H4 (cell line): ENCODE measurements around the gene SCN1B. TPM values are rescaled to one million over a fixed set of nuclear protein-coding genes. Genes with fewer than 3 reads are reported as not detected.

Source experiments
- DNase-seq: peaks from one replicate; pipeline ENCODE4 v3.0.0-alpha.2; 2015; ENCODE audit warnings: low spot score
- total RNA-seq: library from RNA; depleted of rRNA; stranded (reverse); fragments of >200 nt; shearing (Covaris generic); gene quantifications from 2 replicates; pipeline ENCODE4 v1.2.3, GENCODE V29; 2014; rRNA removed

SCN1B gene
- total RNA-seq, 1 experiment from 2014 or later, result 9.5 TPM

DNA sequence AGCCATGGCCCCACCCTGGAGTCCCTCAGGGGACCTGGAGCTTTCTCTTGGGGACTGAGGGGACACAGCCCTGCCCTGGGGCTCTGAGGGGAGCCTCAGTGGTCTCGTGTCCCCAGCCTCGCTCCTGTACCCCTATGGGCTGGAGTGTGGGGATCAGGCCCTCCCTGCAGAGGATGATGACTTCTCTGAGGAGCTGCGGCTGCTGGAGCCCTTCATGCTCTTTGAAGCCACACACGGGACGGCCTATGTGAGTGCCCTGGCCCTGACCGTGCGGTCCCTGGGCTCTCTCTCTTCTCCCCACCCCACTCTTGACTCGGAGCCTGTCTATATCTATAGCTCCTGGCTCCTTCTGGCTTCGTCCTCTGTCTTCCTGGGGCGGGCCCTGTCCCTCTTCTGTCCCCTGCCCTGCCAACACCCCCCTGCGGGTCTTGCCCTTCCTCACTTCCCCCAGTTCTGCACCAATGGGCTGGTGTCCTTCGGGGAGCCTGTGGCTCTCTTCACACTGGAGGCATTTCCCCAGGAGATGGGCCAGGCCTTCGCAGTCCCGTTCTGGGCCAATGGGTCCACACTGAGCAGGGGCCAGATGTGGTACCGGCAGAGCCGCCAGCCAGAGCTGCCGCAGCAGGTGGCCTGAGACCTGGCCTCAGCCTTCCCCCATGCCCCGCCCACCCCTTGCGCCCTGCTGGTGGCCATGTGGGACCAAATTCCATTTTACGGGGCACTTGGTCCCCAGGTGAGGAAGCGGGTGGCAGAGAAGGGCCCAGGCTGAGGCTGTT lies 44.3 kb downstream of the SCN1B start:
- DNase-seq, result no peak

DNA sequence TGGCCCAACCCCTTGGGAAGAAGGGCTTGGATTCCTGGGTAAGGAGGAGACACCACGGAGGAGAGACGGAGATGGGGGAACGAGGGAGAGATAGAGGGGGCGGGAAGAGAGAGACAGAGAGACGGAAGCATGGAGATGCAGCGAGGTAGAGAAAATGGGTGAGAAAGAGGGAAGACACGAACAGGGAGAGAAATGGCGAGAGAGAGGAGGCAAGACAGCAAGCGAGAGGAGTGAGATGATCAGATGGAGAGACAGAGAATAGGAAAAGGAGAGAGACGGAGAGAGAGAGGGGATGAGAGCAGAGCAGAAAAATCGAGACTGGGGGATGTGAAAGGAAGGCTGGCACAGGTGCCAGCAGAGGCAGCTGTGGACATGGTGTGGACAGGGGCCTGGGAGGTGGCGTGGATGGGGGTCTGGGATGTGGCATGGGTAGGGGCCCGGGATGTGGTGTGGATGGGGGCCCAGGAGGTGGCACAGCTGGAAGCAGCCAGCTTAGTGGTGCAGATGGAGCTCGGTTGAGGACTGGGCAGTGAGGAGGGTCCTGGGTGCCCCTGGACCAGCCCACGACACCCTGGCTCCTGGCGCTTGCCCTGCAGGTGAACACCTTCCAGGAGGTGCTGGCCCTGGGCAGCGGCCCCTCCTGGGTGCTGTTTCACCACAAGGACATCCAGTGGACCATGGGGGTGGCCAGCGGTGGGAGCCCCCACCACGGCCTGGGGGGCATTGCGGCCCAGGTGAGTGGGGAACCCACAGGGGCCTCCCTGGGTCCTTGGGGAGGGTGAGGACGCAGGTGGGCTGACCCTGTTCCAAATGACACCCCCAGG lies 45.1 kb downstream of the SCN1B start:
- no peak for DNase-seq

DNA sequence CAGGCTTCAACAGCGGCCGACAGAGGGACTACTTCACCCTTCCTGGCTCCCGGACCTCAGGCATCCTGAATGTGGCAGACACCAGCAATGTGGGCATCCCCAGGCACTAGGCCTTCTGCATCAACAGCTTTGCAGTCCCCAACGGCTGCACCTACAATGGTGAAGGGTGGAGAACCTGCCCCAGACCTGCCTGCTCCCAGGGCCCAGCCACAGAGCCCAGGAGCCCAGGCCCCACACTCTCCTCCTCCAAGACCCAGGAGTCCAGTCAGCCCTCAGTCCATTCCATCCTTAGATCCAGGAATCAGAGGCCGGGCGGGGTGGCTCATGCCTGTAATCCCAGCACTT lies 45.7 kb downstream of the SCN1B start:
- no peak for DNase-seq

DNA sequence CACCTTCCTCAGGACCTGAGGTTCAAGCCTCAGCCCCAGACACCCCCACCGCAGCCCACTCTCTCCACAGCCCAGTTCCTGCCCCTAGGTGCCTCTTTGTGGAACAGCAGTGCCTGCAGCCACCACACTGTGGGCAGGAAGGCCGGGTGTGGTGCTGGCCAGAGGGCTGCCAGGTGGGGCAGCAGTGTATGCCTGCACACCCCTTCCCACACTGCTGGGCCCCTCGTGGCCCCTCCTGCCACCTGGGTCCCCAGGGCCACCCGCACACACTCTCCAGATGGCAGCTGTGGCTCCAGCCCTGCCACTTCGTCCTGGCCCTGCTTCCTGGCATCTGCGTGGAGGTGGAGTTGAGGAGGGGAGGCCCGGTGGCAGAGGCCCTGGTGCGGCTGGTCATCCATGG lies 46.4 kb downstream of the SCN1B start:
- no peak for DNase-seq

DNA sequence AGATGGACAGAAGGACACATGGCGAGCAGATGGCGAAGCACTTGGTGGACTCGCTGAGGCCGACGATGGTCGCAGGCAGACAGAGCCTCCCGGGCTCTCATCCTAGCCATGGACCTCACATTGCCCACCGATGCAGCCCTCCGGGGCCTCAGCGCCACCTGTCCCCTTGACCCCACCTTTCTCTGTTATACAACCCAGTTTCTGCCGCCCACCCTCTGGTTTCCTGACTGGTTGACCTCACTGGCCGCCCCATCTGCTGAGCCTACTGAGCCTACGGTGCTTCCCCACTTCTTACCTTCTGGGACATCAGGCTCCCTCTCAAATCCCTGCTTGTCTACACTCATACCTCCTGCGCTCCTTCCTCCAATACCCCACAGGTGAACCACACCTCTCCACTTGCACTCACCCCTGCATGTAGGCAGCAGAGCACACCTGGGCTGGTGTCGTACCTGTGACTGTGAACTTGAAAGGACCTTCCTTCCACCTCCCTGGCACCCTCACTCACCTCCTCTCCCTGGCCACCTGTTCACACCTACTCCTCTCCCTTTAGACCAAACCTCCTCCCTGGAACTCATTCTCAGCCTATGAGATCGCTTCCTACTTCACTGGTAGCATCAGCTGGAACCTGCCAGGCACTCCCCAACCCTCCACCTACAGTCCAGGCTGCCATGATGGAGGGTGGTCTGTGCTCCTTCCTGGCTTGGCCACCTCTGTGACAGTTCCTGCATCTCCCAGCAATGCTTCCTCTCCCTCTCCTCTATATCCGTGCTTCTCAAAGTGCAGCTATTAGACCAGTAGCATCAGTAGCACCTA lies 47.3 kb downstream of the SCN1B start:
- no peak for DNase-seq

DNA sequence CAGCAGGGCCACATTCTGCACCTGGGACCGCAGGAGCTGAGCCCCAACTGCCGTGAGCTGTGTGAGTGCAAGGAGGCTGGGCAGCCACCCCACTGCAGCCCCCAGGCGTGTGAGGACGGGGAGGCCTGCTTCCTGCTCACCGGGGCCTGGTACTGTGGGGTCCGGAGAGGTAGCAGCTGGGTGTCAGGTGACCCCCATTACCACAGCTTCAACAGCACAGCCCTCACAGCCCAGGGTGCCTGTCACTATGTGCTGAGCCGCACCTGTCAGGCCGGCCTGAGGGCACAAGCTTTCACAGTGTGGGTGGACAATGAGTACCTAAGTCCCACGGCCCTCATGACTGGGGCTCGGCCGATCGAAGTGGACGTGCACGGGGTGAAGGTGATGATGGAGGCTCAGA lies 49.6 kb downstream of the SCN1B start:
- no peak for DNase-seq

DNA sequence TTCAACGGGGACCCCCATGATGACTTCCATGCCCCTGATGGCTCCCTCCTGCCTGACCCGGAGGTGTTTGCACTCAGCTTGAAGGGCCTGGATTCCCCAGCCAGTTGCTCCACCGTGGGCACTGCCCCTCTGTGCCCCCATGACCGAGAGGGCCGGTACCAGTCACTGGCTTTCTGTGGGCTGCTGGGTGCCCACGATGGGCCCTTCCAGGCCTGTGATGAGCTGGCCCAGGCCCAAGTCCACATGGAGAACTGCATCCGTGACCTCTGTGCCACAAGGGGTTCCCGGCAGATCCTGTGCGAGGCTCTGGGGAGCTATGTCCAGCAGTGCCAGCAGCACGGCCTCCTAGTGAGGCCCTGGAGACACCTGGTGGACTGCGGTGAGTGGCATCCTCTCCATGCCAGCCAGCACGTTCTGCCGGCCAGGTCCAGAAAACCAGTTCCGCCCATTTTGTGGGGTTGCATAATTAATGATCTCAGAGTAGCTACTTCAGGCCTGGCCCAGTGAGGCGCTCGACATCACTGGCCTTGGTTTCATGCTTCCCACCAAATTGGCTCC lies 50.4 kb downstream of the SCN1B start:
- DNase-seq, result no peak

DNA sequence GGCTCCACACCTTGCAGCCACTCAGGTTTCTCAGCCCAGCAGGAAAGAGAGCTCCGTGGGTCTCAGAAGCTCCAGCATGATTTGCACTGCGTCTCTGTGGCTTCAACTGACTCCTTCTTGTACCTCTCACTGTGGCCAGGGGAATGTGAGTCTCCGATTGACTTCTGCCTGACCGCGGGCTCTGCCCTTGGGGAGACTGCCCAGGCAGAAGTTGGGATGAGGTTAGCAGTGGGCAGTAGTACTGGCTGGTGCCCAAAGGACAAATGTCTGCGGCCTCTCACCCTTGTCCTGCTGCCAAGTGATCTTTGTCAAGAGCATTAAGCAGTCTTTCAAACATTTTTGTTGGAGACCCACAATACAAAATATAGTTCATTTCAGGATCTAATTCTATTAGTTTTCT lies 50.9 kb downstream of the SCN1B start:
- no peak for DNase-seq

DNA sequence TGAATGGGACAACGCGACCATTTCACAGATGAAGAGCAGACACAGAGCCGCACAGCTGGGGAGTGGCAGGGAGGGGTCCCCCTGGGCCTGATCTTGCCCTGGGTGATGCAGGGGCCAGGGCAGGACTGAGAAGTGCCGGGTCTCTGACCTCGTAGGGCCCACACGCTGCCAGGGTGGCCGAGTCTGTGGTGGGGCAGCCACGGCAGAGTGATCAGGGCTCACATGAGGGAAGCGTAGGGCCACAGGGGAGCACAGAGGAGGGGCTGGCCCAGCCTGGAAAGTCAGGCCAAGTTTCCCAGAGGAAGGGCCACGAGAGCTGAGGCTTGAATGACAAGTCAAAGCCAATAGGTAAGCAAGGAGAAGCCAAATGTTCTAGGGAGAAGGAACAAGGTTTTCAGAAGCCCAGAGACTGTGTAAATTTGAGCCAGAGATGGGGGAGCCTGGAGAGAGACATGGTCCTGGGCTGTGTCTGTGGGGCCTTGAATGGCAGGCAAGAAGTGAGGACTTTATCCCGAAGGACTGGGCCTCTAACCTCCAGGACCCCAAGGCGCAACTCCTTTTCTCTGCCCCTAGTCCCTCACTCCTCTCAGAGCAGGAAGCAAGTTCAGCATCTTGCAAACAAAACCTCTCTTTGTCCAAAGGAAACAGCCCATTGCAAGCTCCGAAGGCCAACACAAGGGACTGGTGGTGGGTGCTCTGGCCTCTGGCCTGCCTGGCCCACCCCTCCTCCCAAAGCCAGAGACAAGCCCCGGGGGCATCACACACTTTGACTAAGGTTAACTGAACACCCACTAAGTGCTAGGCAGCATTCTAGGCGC lies 53.6 kb downstream of the SCN1B start:
- no peak for DNase-seq

DNA sequence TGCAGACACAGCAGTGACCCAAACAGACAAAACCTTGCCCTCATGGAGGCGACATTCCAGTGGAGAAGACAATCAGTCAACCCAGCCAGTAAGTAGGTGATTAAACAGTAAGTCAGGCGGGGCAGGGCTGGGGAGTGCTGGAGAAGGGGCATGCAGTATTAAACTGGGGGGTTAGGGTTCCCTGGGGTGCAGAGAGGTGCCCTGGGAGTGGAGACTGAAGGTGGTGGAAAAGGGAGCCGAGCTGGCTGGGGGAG lies 54.2 kb downstream of the SCN1B start:
- DNase-seq, result no peak

DNA sequence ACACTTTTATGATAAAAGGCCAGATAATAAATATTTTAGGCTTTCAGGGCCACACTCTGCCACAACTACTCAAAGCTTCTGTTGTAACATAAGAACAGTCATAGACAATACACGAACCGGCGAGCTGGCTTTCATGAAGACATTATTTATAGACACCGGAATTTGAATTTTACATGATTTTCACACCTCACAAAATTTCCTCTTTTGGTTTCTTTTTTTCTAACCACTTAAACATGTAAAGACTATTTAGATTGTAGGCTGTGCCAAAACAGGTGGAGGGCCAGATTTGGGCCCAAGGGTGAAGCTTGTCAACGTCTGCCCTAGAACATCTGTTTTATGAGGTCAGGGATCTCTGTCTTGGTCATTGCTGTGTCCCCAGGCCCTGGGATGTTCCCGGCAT lies 55.7 kb downstream of the SCN1B start:
- no peak for DNase-seq

DNA sequence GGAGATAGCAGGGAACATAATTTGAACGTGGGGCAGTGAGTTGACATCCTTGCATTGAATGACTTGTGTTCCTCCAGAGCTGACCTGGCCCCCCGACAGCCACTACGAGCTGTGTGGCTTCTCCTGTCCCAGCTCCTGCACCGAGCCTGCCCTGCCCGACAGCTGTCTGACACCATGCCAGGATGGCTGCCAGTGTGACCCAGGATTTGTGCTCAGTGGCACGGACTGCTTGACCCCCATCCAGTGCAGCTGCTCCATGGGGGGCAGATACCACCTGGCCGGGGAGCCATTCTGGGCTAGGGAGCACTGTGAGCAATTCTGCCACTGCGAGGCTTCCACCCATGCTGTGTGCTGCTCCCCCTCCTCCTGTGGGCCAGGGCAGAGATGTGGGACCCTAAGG lies 56.2 kb downstream of the SCN1B start:
- no peak for DNase-seq

DNA sequence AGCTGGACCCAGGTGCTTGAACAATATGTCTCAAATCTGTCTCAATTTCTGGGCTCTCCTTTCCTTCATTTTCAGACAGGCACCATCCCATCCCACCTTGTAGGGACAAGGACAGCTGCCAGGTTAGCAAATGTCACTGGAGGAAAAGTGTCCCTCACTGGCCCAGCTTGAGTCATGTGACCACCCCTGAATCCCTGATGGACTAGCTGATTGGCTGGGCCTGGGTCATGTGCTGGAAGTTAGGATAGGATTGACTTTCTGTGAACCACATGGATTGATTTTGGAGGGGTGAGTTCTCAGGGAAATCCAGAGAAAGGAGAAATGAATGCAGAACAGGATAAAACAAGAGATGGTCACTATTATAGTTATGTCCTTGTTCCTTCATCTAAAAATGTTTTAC lies 57.1 kb downstream of the SCN1B start:
- no peak for DNase-seq

DNA sequence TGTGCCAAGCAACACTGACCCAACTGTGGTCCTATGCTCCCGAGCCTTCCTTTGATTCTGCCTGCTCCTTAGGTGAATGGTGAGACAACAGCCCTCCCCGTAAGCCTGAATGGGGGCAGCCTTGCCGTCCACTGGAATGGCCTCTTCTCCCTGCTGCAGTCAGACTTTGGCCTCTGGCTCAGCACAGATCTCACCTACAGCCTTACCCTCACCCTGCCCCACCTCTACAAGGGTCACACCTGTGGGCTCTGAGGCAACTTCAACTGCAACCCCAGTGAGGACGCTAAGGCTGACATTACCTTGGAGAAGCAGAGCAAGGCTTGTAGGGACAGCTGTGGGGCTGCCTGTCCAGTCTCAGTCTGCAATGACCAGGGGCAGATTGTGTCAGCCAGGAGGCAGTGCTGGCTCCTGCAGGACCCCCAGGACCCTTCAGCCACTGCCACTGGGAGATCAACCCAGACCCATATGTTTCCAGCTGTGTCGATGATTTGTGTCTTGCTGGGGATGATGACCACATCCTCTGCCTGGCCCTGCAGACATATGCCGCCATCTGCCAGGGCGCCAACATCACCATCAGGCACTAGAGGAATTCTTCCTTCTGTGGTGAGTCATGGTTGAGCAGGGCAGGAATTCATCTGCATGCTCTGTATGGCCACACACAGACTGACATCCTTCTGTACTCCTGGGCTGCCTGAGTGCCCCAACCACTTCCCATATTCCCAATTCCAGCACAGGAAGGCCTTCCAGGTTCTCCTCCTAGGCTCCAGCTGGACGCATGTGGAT lies 58.1 kb downstream of the SCN1B start:
- DNase-seq, result peak; percentile 98

DNA sequence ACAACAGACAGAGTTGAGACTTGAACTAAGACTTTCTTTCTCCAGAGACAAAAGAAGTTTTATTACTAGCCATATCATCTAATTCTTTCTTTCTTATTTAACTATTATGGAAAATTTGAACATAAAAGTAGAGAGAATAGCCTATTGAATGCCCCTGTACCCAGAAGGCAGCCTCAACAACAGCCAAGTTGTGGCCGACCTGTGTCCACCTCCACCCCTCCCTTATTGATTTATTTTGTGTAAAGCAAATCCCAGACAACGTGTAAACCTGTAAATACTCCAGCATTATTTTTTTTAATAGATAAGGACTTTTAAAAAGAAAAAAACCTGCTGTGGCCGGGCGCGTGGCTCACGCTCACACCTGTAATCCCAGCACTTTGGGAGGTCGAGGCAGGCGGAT lies 59.3 kb downstream of the SCN1B start:
- DNase-seq, result no peak

Other genes starting within 250 kb of the SCN1B start
- 2.8 and 3.7 TPM in 2 replicates for gene ZNF30, start 103.6 kb upstream of the SCN1B start, total RNA-seq
- 6.3 and 7.6 TPM in 2 replicates for gene ZNF792, start 66.2 kb upstream of the SCN1B start, total RNA-seq
- 21.3 and 22.0 TPM in 2 replicates for gene GRAMD1A, start 30.1 kb upstream of the SCN1B start, total RNA-seq
- not detected in 2 replicates for gene HPN, start 11.3 kb downstream of the SCN1B start, total RNA-seq
- gene FXYD3, start 85.4 kb downstream of the SCN1B start, total RNA-seq, result not detected in 2 replicates
- gene LGI4, start 104.6 kb downstream of the SCN1B start, total RNA-seq, result not detected in 2 replicates
- gene FXYD1, start 108.4 kb downstream of the SCN1B start, total RNA-seq, result not detected in 2 replicates
- gene FXYD7, start 112.8 kb downstream of the SCN1B start, total RNA-seq, result 0.14 TPM in 1 of 2 replicates, not detected in the other
- 173 and 209 TPM in 2 replicates for gene FXYD5, start 124.3 kb downstream of the SCN1B start, total RNA-seq
- gene FAM187B, start 198.3 kb downstream of the SCN1B start, total RNA-seq, result not detected in 2 replicates
- 1.1 and 1.7 TPM in 2 replicates for gene LSR, start 218.5 kb downstream of the SCN1B start, total RNA-seq
- 64.0 and 65.0 TPM in 2 replicates for gene USF2, start 238.5 kb downstream of the SCN1B start, total RNA-seq